Uterus (tissue), 4 donors: ENCODE data around the gene SLC39A11. TPM values are rescaled to one million over a fixed set of nuclear protein-coding genes. Genes with fewer than 3 reads are reported as not detected.

Experiments used
- DNase-seq, 2 donors: peaks; one replicate each; pipeline ENCODE4 v3.0.0-alpha.2; 2019 to 2020
- H3K27ac ChIP-seq, 2 donors: fragments of 200-600 bp; sonication (generic); 1 replicate in 1 of 2; 2 replicates in 1 of 2; pipeline ENCODE4 v1.5.1; 2016 to 2018
- H3K27me3 ChIP-seq, 2 donors: fragments of 200-600 bp; sonication (generic); one replicate each; pipeline ENCODE4 v1.5.1; 2018 to 2019; ENCODE audit warnings: control low read depth in 1 of 2
- H3K36me3 ChIP-seq, 2 donors: fragments of 200-600 bp; sonication (generic); one replicate each; pipeline ENCODE4 v1.5.1; 2019; ENCODE audit warnings: control low read depth in 1 of 2
- H3K4me1 ChIP-seq, 2 donors: fragments of 200-600 bp; sonication (generic); one replicate each; pipeline ENCODE4 v1.5.1; 2018 to 2019; ENCODE audit warnings: control low read depth in 1 of 2
- H3K4me3 ChIP-seq, 2 donors: fragments of 200-600 bp; sonication (generic); 1 replicate in 1 of 2; 2 replicates in 1 of 2; pipeline ENCODE4 v1.5.1; 2018 to 2019; ENCODE audit warnings: mild to moderate bottlenecking in 1 of 2
- H3K9me3 ChIP-seq, 2 donors: fragments of 200-600 bp; sonication (generic); one replicate each; pipeline ENCODE4 v1.5.1; 2019; ENCODE audit warnings: control low read depth in 1 of 2
- POLR2A ChIP-seq, 2 donors: fragments of 450-650 bp; IDR thresholded peaks; one replicate each; pipeline ENCODE4 v1.6.1; 2016; ENCODE audit warnings: antibody characterized with exemption in 2 of 2, mild to moderate bottlenecking in 1 of 2, moderate library complexity in 1 of 2
- intact Hi-C: fragments of 100-400 bp; cut with DNase I; formaldehyde crosslinking; loops from one replicate; pipeline ENCODE4 v1.15.1; 2023; ENCODE audit warnings: low total_unique reads
- small RNA-seq: library from RNA; depleted of rRNA; stranded (forward); fragments of <200 nt; gene quantifications from one replicate; pipeline ENCODE3, GENCODE V24; 2016
- total RNA-seq, 4 donors: library from RNA; depleted of rRNA in 3 of 4; stranded (reverse); fragments of >200 nt in 3 of 4; gene quantifications; one replicate each; pipeline versions ENCODE4 v1.1.0 to v1.2.4, GENCODE V29; 2014 to 2023
- TF ChIP-seq, protein P1 (sequence below), 4 experiments: fragments of 200-600 bp in 2 of 4; fragments of 450-650 bp in 2 of 4; sonication (generic) in 2 of 4; IDR thresholded peaks; one replicate each; pipeline ENCODE4 v1.5.1; 2016 to 2019; ENCODE audit warnings: antibody characterized with exemption in 4 of 4, mild to moderate bottlenecking in 2 of 4, moderate library complexity in 1 of 4
- donor health status: DM: yes; HTN: yes; CAD: no.

The SLC39A11 gene
- total RNA-seq, 4 donors from 2014 or later: 5.4 to 56.2 (median 21.0) TPM

DNA sequence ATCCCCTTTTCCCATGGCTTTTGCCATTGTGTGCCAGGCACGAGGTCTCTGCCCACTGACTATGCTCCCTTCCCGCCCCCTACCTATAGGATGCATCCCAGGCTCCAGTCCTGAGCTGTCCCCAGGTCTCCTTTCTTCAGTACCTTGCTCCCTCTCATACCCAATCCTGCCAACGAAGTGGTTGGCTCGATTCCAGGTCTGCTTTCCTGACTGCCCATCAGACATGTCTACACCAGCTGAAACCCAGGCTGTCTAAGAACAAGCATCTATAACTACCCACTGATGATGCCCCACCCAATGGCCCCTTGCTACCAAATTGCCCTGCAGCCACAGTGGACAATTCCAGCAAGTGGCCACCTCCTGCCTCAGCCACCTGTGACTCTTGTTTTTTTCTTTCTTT is 492.6 kb downstream of the SLC39A11 start:
- Histone ChIP-seq H3K27ac (no peak overlapping the region), H3K9me3 (no peaks in the 10 kb centered on the region), H3K27me3 (no peaks in the 10 kb centered on the region), H3K4me3 (no peak overlapping the region), H3K36me3 (no peaks in the 10 kb centered on the region), H3K4me1 (no peaks in the 10 kb centered on the region)
- DNase-seq: no peak
- TF ChIP-seq POLR2A (IDR thresholded peaks at IDR 0.05): no peak
- TF ChIP-seq, protein P1, sequence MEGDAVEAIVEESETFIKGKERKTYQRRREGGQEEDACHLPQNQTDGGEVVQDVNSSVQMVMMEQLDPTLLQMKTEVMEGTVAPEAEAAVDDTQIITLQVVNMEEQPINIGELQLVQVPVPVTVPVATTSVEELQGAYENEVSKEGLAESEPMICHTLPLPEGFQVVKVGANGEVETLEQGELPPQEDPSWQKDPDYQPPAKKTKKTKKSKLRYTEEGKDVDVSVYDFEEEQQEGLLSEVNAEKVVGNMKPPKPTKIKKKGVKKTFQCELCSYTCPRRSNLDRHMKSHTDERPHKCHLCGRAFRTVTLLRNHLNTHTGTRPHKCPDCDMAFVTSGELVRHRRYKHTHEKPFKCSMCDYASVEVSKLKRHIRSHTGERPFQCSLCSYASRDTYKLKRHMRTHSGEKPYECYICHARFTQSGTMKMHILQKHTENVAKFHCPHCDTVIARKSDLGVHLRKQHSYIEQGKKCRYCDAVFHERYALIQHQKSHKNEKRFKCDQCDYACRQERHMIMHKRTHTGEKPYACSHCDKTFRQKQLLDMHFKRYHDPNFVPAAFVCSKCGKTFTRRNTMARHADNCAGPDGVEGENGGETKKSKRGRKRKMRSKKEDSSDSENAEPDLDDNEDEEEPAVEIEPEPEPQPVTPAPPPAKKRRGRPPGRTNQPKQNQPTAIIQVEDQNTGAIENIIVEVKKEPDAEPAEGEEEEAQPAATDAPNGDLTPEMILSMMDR (IDR thresholded peaks at IDR 0.05): no peak
- intact Hi-C loops: no loop called here

DNA sequence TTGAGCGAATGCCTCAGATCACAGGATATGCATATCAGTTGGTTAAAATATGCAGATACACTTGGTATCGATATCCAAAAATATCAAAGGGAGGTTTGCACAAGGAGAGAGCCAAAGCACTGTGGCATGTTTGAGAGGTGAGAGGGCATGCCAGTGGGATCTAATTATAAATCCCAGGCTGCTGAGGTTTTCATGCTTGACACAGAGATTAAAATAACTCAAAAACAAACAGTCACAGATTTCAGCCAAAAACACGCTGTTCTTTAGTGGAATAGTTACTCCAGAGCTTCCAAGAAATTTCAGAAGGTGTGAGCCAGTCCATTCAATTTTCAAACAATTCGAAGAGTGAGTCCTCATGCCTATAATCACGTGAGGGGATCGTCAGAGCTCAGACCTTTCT is 493.8 kb downstream of the SLC39A11 start:
- DNase-seq: no peak
- no peaks in the 10 kb centered on the region for H3K27me3 ChIP-seq
- no peaks in the 10 kb centered on the region for H3K9me3 ChIP-seq
- no peak overlapping the region for H3K27ac ChIP-seq
- no peaks in the 10 kb centered on the region for H3K4me1 ChIP-seq
- no peaks in the 10 kb centered on the region for H3K36me3 ChIP-seq
- H3K4me3 ChIP-seq: no peak overlapping the region
- TF ChIP-seq, protein P1 (IDR thresholded peaks at IDR 0.05): no peak
- TF ChIP-seq POLR2A (IDR thresholded peaks at IDR 0.05): no peak
- intact Hi-C loops: no loop called here

DNA sequence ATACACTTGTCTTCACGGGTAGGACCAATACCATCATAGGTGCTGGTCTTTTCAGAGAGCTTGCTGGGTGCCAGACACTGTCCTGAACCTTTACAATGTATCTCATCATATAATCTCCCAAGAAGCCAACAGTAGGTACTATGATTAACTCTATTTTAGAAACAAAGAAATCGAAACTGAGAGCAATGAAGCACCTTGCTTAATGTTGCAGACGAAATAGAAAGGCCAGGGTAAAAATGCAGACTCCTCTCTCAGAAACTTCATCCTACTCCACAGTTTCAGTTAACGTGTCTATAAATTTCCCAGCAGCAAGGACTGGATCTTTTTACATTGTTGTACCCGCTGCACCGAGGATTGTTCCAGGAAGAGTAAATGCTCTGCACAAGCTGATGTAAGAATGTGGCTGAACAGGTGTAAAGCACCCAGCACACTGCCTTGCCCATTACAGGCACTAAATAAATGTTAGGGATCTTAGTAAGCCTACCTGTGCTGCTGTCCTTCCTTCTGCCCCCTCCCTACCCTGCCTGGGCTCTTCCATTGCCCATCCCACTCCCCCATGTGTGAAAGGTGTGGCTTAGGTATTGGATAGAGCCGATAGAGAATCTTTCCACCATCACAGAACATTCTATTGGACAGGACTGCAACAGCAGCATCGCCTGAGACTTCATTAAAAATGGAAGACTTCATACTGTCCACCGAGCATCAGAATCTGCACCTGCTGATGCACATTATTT is 495.0 kb downstream of the SLC39A11 start:
- Histone ChIP-seq H3K4me3 (no peak overlapping the region), H3K4me1 (no peaks in the 10 kb centered on the region), H3K36me3 (no peaks in the 10 kb centered on the region), H3K27me3 (no peaks in the 10 kb centered on the region), H3K27ac (no peak overlapping the region), H3K9me3 (no peaks in the 10 kb centered on the region)
- DNase-seq: no peak
- TF ChIP-seq, protein P1 (IDR thresholded peaks at IDR 0.05): no peak
- TF ChIP-seq POLR2A (IDR thresholded peaks at IDR 0.05): no peak
- intact Hi-C loops: no loop called here

Small RNA genes within 50 kb of the gene (small RNA-seq; reads per million reads assigned to genes)
- gene RF00422: not detected

Other genes starting within 250 kb of the SLC39A11 start
- 1 to 10 TPM in 3 of 4 donors, not detected in 1; 1.5 to 6.7 (median 1.8) TPM for gene SSTR2, start 72.3 kb upstream of the SLC39A11 start, total RNA-seq
- 10 to 100 TPM; 18.8 to 61.6 (median 22.7) TPM for gene COG1, start 100.4 kb upstream of the SLC39A11 start, total RNA-seq
- gene CPSF4L, start 169.2 kb upstream of the SLC39A11 start, total RNA-seq: under 1 TPM in 1 of 4 donors, not detected in 3; 0.34 TPM
- gene CDC42EP4, start 219.3 kb upstream of the SLC39A11 start, total RNA-seq: 100 to 1,000 TPM in 1 of 4 donors, 10 to 100 TPM in 3; 26.6 to 131 (median 70.7) TPM